B cell (primary cell): ENCODE data around the gene UBE2M. TPM values are rescaled to one million over a fixed set of nuclear protein-coding genes. Genes with fewer than 3 reads are reported as not detected.

Source experiments
- ATAC-seq: fragments of 200-7000 bp; cut with Tn5 transposase; one replicate; pipeline ENCODE4 v1.10.0; 2021; ENCODE audit warnings: low read depth, mild to moderate bottlenecking, moderate number of reproducible peaks, moderate library complexity
- CTCF ChIA-PET: fragments of 350-600 bp; sonication (Branson Sonifier 250); formaldehyde crosslinking; loops from one replicate; lab custom pipeline; 2021; ENCODE audit warnings: antibody characterized with exemption, inconsistent platforms; lab: Charles Lee
- POLR2A ChIA-PET: fragments of 350-600 bp; sonication (Branson Sonifier 250); formaldehyde crosslinking; loops from one replicate; lab custom pipeline; 2021; ENCODE audit warnings: antibody characterized with exemption; lab: Charles Lee
- DNase-seq: peaks from one replicate; pipeline ENCODE4 v3.0.0; 2013
- H2AFZ ChIP-seq: 2 replicates; pipeline ENCODE4 v1.6.1; 2012; ENCODE audit warnings: mild to moderate bottlenecking, low read depth, low read length; ENCODE audit not compliant: insufficient read depth, poor library complexity, severe bottlenecking
- H3K27ac ChIP-seq, 2 donors: 1 replicate in 1 of 2; 2 replicates in 1 of 2; pipeline ENCODE4 v1.5.1; 2012 to 2013; ENCODE audit warnings: low read length in 2 of 2, mild to moderate bottlenecking in 2 of 2, moderate library complexity in 1 of 2
- H3K27me3 ChIP-seq, 4 experiments: fragments of 200-600 bp in 1 of 4; sonication (generic) in 1 of 4; replicated peaks in 1 of 4; 1 replicate in 2 of 4; 2 replicates in 2 of 4; pipeline versions ENCODE4 v1.6.1 to v1.7.0; 2013 to 2016; ENCODE audit warnings: low read length in 3 of 4, mild to moderate bottlenecking in 2 of 4, mixed read lengths in 1 of 4, moderate library complexity in 1 of 4; ENCODE audit not compliant: insufficient read depth in 4 of 4, control insufficient read depth in 3 of 4; ENCODE audit errors: control extremely low read depth in 1 of 4
- H3K36me3 ChIP-seq, 2 experiments: replicated peaks in 1 of 2; 1 replicate in 1 of 2; 2 replicates in 1 of 2; pipeline versions ENCODE4 v1.6.1 to v1.7.1; 2013; ENCODE audit warnings: low read length in 1 of 2; ENCODE audit not compliant: insufficient read depth in 2 of 2, control insufficient read depth in 1 of 2; ENCODE audit errors: control extremely low read depth in 1 of 2, extremely low read depth in 1 of 2
- H3K4me1 ChIP-seq, 2 donors: fragments of 200-600 bp in 1 of 2; sonication (generic) in 1 of 2; 1 replicate in 1 of 2; 2 replicates in 1 of 2; pipeline versions ENCODE4 v1.5.1 to v1.6.1; 2013 to 2017; ENCODE audit warnings: low read length in 2 of 2; ENCODE audit not compliant: control insufficient read depth in 2 of 2, insufficient read depth in 2 of 2
- H3K4me2 ChIP-seq: replicated peaks from 2 replicates; pipeline ENCODE3; 2012; ENCODE audit warnings: mild to moderate bottlenecking, low read depth, low read length; ENCODE audit not compliant: poor library complexity, severe bottlenecking
- H3K4me3 ChIP-seq, 5 experiments: fragments of 200-600 bp in 1 of 5; sonication (generic) in 1 of 5; 1 replicate in 3 of 5; 2 replicates in 2 of 5; pipeline versions ENCODE4 v1.5.1 to v1.7.0; 2011 to 2016; ENCODE audit warnings: low read length in 4 of 5, mild to moderate bottlenecking in 4 of 5, low read depth in 2 of 5, control low read depth in 1 of 5, moderate library complexity in 1 of 5; ENCODE audit not compliant: insufficient read depth in 1 of 5; ENCODE audit errors: control extremely low read depth in 1 of 5, extremely low read depth in 1 of 5
- H3K79me2 ChIP-seq: fragments of 200-600 bp; sonication (generic); one replicate; pipeline ENCODE4 v1.6.0; 2016; ENCODE audit warnings: low read length; ENCODE audit not compliant: control insufficient read depth, insufficient read depth
- H3K9ac ChIP-seq: fragments of 200-600 bp; sonication (generic); 2 replicates; pipeline ENCODE4 v1.6.1; 2017; ENCODE audit warnings: mild to moderate bottlenecking, low read length, moderate library complexity
- H3K9me3 ChIP-seq, 3 donors: one replicate each; pipeline versions ENCODE4 v1.6.1 to v1.7.1; 2013; ENCODE audit warnings: low read length in 2 of 3; ENCODE audit not compliant: control insufficient read depth in 2 of 3, insufficient read depth in 1 of 3; ENCODE audit errors: control extremely low read depth in 1 of 3
- H4K20me1 ChIP-seq: 2 replicates; pipeline ENCODE4 v1.6.0; 2012; ENCODE audit warnings: mild to moderate bottlenecking, low read length; ENCODE audit not compliant: insufficient read depth, control insufficient read depth, poor library complexity, severe bottlenecking
- H3K27ac Mint-ChIP-seq: one replicate; pipeline ENCODE4 v1.8.0; 2021; ENCODE audit warnings: mixed read lengths
- H3K27me3 Mint-ChIP-seq: one replicate; pipeline ENCODE4 v1.8.0; 2021; ENCODE audit warnings: mixed read lengths
- H3K4me1 Mint-ChIP-seq: one replicate; pipeline ENCODE4 v1.8.0; 2021; ENCODE audit warnings: mixed read lengths
- H3K4me3 Mint-ChIP-seq: one replicate; pipeline ENCODE4 v1.8.0; 2021; ENCODE audit warnings: mixed read lengths
- H3K9me3 Mint-ChIP-seq: one replicate; pipeline ENCODE4 v1.8.0; 2022; ENCODE audit warnings: mixed read lengths; ENCODE audit not compliant: insufficient read depth
- CTCF ChIP-seq: fragments of 200-600 bp; IDR thresholded peaks from one replicate; pipeline ENCODE4 v1.8.0; 2022; ENCODE audit warnings: antibody characterized with exemption, mild to moderate bottlenecking
- EZH2 ChIP-seq: IDR thresholded peaks from 2 replicates; pipeline ENCODE4 v1.6.1; 2012; ENCODE audit warnings: borderline replicate concordance, low read depth, mild to moderate bottlenecking, moderate library complexity, low read length; ENCODE audit not compliant: insufficient read depth, poor library complexity, severe bottlenecking
- WGBS: methylation state at CpG from one replicate; pipeline ENCODE4 v1.1.5; 2013; ENCODE audit warnings: missing lambda C conversion rate; ENCODE audit not compliant: insufficient coverage; 5-methylcytosine and 5-hydroxymethylcytosine counted together
- intact Hi-C: fragments of 100-400 bp; cut with micrococcal nuclease; formaldehyde crosslinking; loops from one replicate; pipeline ENCODE4 v1.10.0; 2022
- polyA plus RNA-seq: library from polyadenylated mRNA; depleted of rRNA; stranded (reverse); fragments of >200 nt; gene quantifications from 2 replicates; pipeline ENCODE4 v1.2.3, GENCODE V29; 2012
- total RNA-seq, 2 donors: library from RNA; stranded (reverse); fragments of 120-200 nt in 1 of 2; gene quantifications; 1 replicate in 1 of 2; 2 replicates in 1 of 2; pipeline versions ENCODE4 v1.2.3 to v1.2.4, GENCODE V29; 2013 to 2022

Gene UBE2M
- total and polyA plus RNA-seq, 2 donors (not counting 1 experiment from before 2014, with no cell fraction given), result 62.5 to 66.1 TPM

GRCh38 chr19:58555920-58556621 lies 2.3 kb downstream of the UBE2M start:
- 96% methylated on average over 8 of the region's 16 CpGs for WGBS

More at GRCh38 chr19:58555920-58556621, 2.3 kb downstream of the UBE2M start:
- no peak overlapping the region for H3K9ac ChIP-seq
- H4K20me1 ChIP-seq, result peaks cover 16% of the 10 kb centered on the region
- Mint-ChIP-seq H3K4me1 (peaks cover 62% of the 10 kb centered on the region), H3K27me3 (no peaks in the 10 kb centered on the region), H3K9me3 (no peaks in the 10 kb centered on the region), H3K4me3 (peak overlapping the region; percentile 96), H3K27ac (peak overlapping the region; percentile 88)
- H3K4me3 ChIP-seq, result peak overlapping the region in 1 of 5 experiments; percentile 75
- TF ChIP-seq CTCF (no peak), EZH2 (no peak)
- no peaks in the 10 kb centered on the region for H3K27me3 ChIP-seq
- CTCF ChIA-PET, result interaction anchor here (1.2 to 3.3 kb wide), 4 partner anchors 8 to 36 kb away, joined by 3 to 20 read pairs (median 10); partner anchors contain the start of genes TRIM28 and ZBTB45
- DNase-seq (peak; percentile 36), ATAC-seq (no peak)
- peaks cover 6 to 31% of the 10 kb centered on the region in 2 experiments for H3K36me3 ChIP-seq
- H2AFZ ChIP-seq, result no peak overlapping the region
- POLR2A ChIA-PET, result interaction anchor here (2.1 kb wide), 1 partner anchor 16 kb away, joined by 13 read pairs; the partner anchor contains the start of gene MZF1
- peak overlapping the region; percentile 97 for H3K4me2 ChIP-seq
- H3K27ac ChIP-seq, result peak overlapping the region; percentile 94 to 98
- H3K9me3 ChIP-seq, result no peaks in the 10 kb centered on the region
- H3K79me2 ChIP-seq, result peaks cover 43% of the 10 kb centered on the region
- intact Hi-C loops, result loop anchor here (1.0 kb wide), 2 partner anchors 12 to 37 kb away; partner anchors contain the start of genes TRIM28 and ZBTB45
- peaks cover 32 to 48% of the 10 kb centered on the region in 2 donors for H3K4me1 ChIP-seq
